HTR-8/SVneo (cell line): ENCODE measurements around the gene MOGAT1.
"Not testable (repeated sequence)": the region's sequence is repeated elsewhere in the genome, so short reads cannot be mapped to it uniquely, and the experiment has no call there.

ENCODE experiments used
- DNase-seq: peaks from one replicate; pipeline ENCODE4 v3.0.0; 2011; ENCODE audit warnings: low spot score, mixed read lengths; ENCODE audit not compliant: insufficient read length
- FAIRE-seq: peaks from 2 replicates; lab custom pipeline; 2011; peaks lifted over from hg19 to GRCh38; lab: Jason Lieb, UNC

The MOGAT1 gene

DNA sequence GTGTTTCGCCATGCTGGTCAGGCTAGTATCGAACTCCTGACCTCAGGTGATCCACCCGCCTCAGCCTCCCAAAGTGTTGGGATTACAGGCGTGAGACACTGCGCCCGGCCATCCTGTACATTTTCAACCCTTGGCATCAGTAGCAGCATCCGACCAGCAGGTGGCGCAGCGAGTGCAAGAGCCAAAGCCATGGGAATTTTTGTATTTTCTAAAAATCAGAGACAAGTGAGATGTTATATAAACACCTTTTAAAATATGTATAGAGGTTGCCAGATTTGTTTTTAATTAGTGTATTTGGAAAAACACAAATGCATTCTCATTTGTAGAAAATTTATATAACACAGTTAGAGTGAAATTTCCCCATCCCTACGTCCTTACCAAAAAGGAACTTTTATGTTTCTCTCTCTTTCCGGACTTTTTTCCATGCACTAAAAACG lies 36.8 kb downstream of the MOGAT1 start:
- DNase-seq, result peak; percentile 47
- no peak for FAIRE-seq

DNA sequence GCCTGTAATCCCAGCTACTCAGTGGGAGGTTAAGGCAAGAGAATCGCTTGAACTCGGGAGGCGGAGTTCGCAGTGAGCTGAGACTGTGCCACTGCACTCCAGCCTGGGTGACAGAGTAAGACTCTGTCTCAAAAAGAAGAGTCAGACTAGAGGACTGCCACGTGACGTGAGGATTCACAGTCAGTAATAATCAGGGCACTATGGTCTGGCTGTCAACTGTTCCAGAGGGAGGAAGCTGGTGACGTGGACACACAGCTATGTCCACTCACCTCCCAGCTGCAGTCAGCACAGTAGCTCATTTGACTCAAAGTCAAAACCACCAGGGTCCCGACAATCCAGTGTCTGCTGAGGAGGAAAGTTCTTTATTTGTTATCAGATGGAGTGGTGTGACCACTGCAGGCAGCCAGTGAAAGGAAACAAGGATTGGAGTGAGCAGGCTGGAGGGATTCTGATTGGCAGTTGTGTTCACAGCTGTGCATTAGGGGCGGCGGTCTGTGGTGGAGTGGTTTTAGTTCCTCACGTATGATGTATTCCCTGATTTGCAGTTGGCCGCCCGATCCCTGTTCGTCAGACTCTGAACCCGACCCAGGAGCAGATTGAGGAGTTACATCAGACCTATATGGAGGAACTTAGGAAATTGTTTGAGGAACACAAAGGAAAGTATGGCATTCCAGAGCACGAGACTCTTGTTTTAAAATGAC lies 37.9 kb downstream of the MOGAT1 start:
- FAIRE-seq, result peak; percentile 96
- DNase-seq, result peak; percentile 69

DNA sequence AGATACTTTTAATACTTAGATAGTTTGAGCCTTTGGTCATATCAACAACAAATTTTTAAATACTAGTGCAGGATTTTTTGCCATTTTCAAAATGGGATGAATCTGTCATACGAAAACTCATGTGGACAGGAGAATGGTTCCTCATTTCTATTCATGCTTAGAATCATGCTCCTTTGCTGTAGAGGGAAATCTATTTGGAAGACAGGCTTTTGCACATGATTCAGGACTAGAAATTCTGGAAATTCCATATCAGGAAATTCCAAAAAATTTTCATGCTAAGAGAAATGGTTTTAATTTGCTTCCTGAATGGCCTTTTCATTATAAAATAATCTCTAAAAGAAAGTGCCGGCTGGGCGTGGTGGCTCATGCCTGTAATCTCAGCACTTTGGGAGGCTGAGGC lies 39.3 kb downstream of the MOGAT1 start:
- no peak for DNase-seq
- FAIRE-seq, result no peak

DNA sequence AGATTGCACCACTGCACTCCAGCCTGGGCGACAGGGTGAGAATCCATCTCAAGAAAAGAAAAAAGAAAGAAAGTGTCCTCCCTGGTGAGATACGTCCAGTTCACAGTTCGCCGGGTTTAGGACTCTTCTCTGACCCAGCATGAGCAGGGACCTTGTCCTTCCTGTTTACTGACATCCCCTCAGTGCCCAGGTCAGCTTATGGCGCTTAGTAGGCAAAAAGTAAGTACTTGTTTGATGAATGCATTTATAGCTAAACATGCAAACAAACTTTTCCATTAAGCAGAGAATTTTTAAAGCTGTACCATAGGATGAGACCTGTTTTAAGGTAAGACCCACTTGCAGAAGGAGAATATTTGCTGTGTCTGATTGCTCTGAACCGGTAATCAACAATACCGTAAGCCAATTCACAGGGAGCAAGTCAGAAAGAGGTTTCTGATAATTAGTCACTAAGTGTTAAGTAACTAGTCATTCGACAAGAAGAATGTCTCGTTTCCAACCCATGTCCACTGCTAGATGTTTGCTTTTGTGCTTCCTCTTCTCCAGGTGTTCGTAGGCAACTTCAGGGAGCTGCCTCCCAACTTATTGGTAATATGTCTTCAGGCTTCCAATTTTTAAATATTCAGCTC lies 40.0 kb downstream of the MOGAT1 start:
- FAIRE-seq (no peak), DNase-seq (no peak)

DNA sequence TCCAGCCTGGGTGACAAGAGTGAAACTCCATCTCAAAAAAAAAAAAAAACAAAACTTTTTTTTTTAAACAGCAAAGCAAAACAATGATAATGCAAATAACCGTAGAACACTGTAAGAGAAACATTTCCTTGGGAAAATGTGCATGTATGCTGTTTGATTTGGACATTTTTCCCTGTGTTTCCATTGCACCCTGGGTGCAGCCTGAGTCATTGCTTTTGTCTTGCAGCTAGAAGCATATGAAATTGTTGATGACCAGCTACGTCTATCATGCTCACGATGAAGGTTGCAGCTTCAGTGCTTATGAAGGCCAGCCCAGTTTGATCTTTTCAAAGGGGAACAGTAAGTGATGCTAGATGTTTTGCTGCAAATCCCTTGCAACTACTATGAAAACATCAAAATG lies 41.5 kb downstream of the MOGAT1 start:
- DNase-seq (no peak), FAIRE-seq (no peak)

DNA sequence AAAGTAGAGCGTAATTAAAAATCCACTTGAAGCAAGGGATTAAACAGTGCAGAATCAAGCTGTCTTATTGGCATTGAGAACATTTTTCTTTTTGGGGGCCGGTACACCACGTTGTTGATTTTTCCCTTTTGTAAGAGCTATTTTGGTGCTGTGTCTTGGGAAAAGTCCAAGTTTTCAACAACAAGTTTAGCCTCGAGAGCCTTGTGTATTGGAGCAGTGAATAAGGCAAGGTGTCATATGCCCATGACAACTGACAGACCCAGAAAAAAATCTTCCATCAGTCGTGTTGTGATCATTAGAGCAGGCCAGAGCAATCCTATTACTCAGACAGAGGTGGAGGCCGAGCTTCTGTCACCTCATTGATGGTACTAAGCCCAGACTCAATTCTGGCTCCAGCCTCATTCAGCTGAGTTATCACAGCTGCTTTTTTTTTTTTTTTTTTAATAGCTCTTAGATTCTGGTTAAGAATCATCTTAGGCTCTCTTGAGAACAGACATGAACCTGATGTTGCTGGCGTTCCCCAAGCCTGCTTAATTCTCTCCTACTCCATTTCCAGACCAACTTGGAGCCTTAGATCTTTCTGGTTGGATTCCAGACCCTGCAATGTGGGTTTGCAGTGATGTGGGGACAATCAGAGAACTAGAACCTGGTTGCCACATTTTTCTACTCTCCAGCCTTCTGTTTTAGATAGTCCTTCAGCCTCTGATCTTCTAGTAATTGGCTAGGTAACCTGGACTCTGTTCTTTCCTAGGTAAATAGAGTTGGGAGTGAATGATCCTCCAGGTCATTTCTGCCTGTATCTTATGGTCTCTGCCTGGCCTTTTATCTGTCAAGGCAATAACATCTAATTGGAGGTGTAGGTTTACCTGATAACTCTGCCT lies 43.1 kb downstream of the MOGAT1 start:
- FAIRE-seq, result no peak
- no peak for DNase-seq

DNA sequence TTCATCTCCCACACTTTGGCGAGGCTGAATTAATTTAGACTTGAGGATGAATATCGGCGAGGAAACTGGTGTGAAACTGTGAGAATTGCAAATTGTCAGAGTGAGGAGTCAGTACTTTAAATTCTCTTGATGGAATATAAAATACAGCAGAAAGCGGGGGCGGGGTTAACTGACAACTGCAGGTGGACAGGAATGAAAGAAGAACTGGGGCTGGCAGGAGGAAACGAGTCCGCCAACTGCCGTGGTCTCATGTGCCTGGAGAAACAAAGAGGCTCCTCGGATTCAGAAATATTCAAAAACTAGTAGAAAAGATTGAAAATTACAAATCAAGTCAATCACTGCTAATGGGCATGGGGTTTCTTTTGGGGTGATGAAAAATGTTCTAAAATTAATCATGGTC lies 44.3 kb downstream of the MOGAT1 start:
- DNase-seq, result no peak
- FAIRE-seq, result no peak

DNA sequence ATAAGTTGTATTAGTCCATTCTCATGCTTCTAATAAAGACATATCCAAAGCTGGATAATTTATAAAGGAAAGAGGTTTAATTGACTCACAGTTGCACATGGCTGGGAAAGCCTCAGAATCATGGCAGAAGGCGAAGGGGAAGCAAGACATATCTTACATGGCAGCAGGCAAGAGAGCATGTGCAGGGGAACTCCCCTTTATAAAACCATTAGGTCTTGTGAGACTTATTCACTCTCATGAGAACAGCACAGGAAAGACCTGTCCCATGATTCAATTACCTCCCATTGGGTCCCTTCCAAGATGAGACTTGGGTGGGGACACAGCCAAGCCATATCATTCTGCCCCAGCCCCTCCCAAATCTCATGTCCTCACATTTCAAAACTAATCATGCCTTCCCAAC lies 48.3 kb downstream of the MOGAT1 start:
- not testable (repeated sequence) for FAIRE-seq, DNase-seq

DNA sequence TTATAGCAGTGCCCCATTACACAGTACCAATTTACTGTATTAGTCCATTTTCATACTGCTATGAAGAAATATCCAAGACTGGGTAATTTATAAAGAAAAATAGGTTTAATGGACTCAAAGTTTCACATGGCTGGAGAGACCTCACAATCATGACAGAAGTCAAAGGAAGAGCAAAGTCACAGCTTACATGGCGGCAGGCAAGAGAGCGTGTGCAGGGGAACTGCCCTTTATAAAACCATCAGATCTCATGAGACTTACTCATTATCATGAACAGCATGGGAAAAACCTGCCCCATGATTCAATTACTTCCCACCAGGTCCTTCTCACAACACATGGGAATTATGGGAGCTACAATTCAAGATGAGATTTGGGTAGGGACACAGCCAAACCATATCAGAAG lies 50.1 kb downstream of the MOGAT1 start:
- FAIRE-seq, result not testable (repeated sequence)

DNA sequence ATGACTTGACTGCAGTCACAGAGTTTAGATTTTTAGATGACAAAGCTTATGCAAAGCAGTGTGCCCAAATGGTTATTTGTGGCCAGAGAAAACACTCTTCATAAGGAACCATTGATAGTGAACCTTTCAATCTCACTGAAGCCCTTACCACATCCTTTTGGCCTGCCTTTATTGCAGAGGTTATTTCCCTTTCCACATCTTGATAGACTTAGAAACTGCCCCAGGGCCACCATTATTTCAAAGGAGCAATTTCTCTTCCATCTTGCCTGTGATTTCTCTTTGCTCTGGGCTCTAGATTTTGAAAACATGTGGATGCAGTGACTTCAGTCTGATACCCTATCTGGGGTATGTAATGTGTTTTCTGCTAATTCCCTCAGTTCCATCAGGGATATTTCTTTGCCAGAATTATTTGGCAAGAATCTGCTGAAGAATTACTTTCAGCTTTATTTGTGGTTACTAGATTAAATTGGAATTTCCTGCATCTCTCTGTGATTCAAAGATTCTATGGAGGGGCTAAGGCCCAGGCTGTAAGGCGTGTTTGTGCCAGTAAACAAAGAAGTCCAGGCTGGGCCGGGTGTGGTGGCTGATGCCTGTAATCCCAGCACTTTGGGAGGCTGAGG lies 51.0 kb downstream of the MOGAT1 start:
- no peak for FAIRE-seq
- no peak for DNase-seq

More for the DNA sequence above, 50.1 kb downstream of the MOGAT1 start:
- not testable (repeated sequence) for DNase-seq

DNA sequence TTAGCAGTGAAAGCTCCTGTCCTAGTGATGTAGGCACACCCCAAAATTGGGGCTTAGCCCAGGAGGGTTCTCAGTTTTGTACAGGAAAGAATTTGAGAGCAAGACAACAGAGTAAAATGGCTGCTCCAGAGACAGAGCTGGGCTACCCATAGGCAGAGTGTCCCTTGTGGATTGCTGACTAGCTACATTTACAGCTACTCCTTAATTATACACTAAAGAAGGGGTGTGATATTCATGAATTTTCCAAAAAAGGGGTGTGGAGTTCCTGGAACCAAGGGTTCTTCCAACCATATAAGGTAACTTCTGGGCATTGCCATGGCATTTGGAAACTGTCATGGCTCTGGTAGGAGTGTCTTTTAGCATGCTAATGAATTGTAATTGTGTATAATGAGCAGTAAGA lies 52.8 kb downstream of the MOGAT1 start:
- FAIRE-seq, result no peak
- DNase-seq, result no peak

DNA sequence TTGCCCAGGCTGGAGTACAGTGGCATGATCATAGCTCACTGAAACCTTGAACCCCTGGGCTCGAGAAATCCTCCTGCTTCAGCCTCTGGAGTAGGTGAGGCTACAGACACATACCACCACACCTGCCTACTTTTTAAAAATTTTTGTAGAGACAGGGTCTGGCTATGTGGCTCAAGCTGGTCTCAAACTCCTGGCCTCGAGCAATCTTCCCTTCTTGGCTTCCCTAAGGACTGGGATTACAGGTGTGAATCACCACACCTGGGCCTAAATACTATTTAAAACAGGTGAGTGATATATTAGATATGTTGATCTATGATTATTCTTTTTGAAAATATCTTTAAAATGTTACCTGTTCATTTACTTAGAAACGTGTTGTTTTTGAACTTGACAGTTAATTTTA lies 57.2 kb downstream of the MOGAT1 start:
- no peak for DNase-seq
- no peak for FAIRE-seq

DNA sequence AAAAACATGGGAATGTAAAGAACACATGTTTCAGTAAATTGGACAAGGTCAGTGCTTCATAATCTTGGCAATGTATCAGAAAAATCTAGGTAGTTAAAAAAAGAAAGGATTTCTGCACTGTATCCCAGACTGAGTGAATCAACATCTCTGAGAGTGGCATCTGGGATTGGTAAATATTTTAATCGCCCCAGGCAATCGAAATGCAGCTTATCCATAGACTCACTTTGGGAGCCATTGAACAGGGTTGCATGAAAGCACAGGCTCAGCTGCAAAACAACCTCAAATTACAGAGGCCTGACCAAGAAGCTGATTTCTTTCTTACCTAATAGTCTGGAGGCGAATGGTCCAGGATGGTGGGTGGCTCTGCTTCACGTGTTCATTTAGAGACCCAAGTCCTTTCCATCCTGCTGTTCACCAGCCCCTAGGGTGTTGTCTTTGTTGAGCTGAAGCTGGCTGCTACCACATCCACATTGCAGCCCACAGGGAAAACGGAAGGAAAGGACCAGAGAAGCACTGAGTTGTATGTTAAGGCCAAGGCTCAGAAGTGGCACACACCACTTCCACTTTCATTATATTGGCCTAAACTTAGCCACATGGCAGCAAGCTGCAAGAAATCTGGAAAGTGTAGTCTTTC lies 59.0 kb downstream of the MOGAT1 start:
- FAIRE-seq (no peak), DNase-seq (no peak)

DNA sequence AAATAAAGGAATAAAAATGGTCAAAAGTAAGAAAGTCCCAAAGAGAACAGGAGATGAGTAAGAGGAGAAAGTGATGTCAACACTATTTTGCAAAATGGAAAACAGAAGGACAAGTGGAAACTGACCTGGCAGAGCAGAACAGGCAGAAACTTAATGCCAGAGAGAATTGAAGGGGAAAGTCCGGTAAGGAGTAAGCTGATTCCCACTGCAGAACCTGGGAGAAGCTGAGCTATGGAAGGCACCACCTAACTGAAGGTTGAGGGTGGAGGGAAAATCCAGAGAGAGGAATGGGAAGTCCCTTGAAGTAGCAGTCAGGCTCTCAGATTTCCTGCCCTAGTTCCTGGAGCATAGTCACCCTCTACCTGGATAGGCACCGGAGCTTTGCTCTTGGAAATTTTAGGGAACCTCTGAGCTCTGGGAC lies 59.8 kb downstream of the MOGAT1 start:
- no peak for FAIRE-seq
- DNase-seq, result no peak

DNA sequence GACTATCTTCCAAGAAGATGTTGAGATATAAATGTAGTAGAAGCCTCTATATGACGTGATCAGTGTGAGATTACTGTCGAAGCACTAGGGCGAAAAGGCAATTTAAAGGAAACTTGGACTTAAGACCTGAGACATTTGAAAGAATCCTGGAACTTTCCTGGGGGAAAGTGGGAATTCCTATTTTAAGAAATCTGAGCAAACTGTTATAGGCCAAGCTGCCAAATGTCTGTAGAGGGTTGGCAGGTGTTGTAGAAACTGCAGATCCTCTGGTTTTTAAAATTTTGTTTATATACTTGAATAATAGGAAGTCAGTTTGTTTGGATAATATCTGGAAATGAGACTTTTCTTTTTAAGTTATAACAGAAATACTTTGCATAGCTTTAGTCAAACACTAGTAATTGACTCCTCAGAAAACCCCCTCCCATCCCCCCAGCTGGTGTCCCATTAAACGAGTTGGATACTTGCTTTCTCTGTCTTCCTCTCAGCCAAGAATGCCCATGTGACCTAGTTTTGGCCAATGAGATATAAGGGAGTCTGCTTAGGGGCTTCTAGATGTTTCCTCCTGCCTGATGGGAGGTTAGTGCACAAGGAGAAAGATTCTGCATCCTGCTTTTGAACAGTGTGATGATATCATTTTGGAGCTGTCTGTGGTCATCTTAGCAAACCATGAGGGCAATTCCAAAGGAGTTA lies 61.2 kb downstream of the MOGAT1 start:
- FAIRE-seq (no peak), DNase-seq (no peak)

DNA sequence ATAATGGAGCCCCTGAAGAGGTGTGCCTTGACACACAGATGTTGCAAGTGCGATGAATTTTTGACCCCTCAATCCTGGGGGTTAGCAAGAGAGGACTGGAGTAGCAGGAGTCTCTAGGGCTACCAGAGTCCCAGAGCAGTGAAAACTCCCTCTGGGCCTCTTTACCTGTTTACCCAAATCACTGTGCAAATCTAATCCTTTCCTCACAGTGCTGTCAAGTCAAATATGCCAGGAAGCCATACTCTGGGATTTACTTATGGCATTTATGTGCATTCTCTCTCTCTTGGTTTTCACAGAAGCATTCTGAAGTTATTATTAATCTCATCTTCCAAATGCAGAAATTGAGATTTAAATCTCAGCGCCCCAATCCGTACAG lies 62.0 kb downstream of the MOGAT1 start:
- DNase-seq (no peak), FAIRE-seq (no peak)

DNA sequence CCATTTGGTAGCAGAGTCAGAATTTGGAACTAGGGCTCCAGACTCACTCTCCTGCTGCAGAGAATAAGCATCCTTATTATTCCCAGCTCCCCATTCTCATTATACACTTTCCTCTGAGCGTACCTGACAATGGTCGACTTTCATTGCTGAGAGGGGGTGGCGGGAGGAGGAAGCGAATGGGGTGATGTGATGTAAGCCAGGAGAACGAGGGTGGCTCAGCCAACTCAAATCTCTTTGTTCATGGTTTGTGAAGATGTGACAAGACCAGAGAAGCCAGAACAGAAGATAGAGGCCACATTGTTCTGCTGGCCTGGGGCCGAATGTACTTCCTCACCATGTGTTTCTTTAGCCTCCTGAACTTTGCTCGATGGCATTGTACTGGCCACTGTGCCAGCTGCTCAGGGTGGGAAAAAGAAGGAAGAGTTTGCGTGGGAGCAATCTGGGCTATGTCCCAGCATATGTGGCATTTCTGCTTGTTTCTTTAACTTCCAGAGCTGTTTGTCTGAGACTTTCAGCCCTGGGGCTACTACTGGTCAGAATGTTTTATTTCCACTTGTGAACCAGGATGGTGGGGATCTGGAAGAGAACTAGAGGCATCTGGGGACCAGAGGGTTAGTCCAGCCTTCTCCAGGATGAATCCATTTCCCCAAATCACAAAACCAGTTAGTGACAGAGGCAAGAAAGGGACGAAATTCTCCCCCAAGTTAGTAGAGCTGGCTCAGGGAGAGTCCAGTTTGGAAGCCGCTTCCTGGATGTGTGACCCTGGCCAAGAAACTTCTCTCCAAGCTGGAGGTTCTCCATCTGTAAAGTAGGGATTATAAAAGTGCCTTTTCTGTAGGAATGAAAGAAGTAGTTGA lies 62.6 kb downstream of the MOGAT1 start:
- no peak for DNase-seq
- no peak for FAIRE-seq

DNA sequence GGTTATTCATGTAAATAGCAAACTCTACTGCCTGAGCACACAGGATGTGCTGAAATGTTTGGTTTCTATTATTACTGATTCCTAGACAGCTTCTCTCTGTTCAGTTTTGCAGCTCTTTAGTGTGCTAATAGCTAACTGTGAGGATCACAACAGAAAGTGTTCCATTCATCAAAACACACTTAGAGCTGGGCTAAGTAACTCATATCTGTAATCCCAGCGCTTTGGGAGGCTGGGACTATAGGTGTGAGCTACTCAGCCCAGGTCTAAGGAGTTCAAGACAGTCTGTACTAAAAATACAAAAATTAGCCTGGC lies 63.2 kb downstream of the MOGAT1 start:
- FAIRE-seq (no peak), DNase-seq (no peak)

DNA sequence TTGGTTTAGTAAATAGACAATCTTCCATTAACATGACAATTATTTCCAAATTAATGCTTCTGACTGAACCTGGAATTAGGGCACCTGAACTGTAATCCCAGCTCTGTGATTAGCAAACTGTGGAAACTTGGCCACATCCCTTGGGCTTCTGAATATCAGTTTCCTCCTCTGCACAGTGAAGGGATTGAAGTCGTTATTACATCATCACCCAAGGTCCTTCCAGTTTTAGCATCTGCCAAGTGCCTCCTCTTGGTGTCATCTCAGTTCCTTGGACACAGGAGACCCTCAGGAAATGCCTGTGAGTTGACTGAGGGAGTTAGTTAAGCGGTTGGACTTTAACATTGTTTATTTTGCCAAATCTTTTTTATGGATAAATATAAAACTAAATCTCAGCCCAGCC lies 64.8 kb downstream of the MOGAT1 start:
- DNase-seq, result no peak
- no peak for FAIRE-seq
